H9 (cell line): ENCODE results near the gene RERE. TPM values are rescaled to one million over a fixed set of nuclear protein-coding genes. Genes with fewer than 3 reads are reported as not detected.

Experiments
- DNase-seq: peaks from one replicate; pipeline ENCODE4 v3.0.0-alpha.2; 2017
- H2AFZ ChIP-seq: one replicate; pipeline ENCODE4 v1.6.1; 2013; ENCODE audit warnings: mild to moderate bottlenecking, low read length, control low read depth, moderate library complexity
- H2AK5ac ChIP-seq: 2 replicates; pipeline ENCODE4 v1.6.1; 2013; ENCODE audit warnings: low read length, control low read depth, mixed read lengths; ENCODE audit not compliant: insufficient read length
- H2BK120ac ChIP-seq: one replicate; pipeline ENCODE4 v1.6.1; 2013; ENCODE audit warnings: low read depth, mild to moderate bottlenecking, low read length, control low read depth, inconsistent platforms; ENCODE audit not compliant: poor library complexity, severe bottlenecking
- H2BK12ac ChIP-seq: 2 replicates; pipeline ENCODE4 v1.6.1; 2013; ENCODE audit warnings: low read length, control low read depth, mixed read lengths, low read depth; ENCODE audit not compliant: insufficient read length
- H2BK15ac ChIP-seq: 2 replicates; pipeline ENCODE4 v1.6.1; 2013; ENCODE audit warnings: low read depth, low read length, control low read depth
- H2BK20ac ChIP-seq: one replicate; pipeline ENCODE4 v1.6.1; 2013; ENCODE audit warnings: low read depth, mild to moderate bottlenecking, low read length, control low read depth, inconsistent platforms; ENCODE audit not compliant: poor library complexity, severe bottlenecking
- H2BK5ac ChIP-seq: 2 replicates; pipeline ENCODE4 v1.6.1; 2013; ENCODE audit warnings: low read length, control low read depth, mixed read lengths; ENCODE audit not compliant: insufficient read length
- H3K14ac ChIP-seq: 2 replicates; pipeline ENCODE4 v1.6.1; 2013; ENCODE audit warnings: low read length, control low read depth; ENCODE audit not compliant: insufficient read depth
- H3K18ac ChIP-seq: 2 replicates; pipeline ENCODE4 v1.6.1; 2013; ENCODE audit warnings: low read depth, mild to moderate bottlenecking, mixed read lengths, low read length, control low read depth; ENCODE audit not compliant: insufficient read length
- H3K23ac ChIP-seq: 2 replicates; pipeline ENCODE4 v1.6.1; 2013; ENCODE audit warnings: low read length, control low read depth, mixed read lengths, low read depth; ENCODE audit not compliant: insufficient read length
- H3K23me2 ChIP-seq: 2 replicates; pipeline ENCODE4 v1.6.1; 2013; ENCODE audit warnings: low read depth, mild to moderate bottlenecking, mixed read lengths, low read length, control low read depth; ENCODE audit not compliant: insufficient read length, poor library complexity, severe bottlenecking
- H3K27ac ChIP-seq: 2 replicates; pipeline ENCODE4 v1.5.1; 2013; ENCODE audit warnings: low read length, control low read depth, mixed read lengths, low read depth; ENCODE audit not compliant: insufficient read length
- H3K27me3 ChIP-seq: 2 replicates; pipeline ENCODE4 v1.6.1; 2013; ENCODE audit warnings: low read length, control low read depth, inconsistent platforms; ENCODE audit not compliant: insufficient read depth
- H3K4ac ChIP-seq: 2 replicates; pipeline ENCODE4 v1.6.1; 2013; ENCODE audit warnings: low read depth, mild to moderate bottlenecking, control low read depth, inconsistent platforms, low read length, moderate library complexity
- H3K4me1 ChIP-seq: 2 replicates; pipeline ENCODE4 v1.6.1; 2013; ENCODE audit warnings: low read length, control low read depth, inconsistent platforms; ENCODE audit not compliant: insufficient read depth
- H3K4me2 ChIP-seq: 2 replicates; pipeline ENCODE4 v1.6.1; 2013; ENCODE audit warnings: low read length, control low read depth, mixed read lengths; ENCODE audit not compliant: insufficient read length, insufficient read depth
- H3K56ac ChIP-seq: 2 replicates; pipeline ENCODE4 v1.6.1; 2013; ENCODE audit warnings: low read depth, mild to moderate bottlenecking, mixed read lengths, low read length, control low read depth; ENCODE audit not compliant: insufficient read length
- H3K79me1 ChIP-seq: 2 replicates; pipeline ENCODE4 v1.6.1; 2013; ENCODE audit warnings: low read depth, mild to moderate bottlenecking, moderate library complexity, low read length, control low read depth, inconsistent platforms; ENCODE audit not compliant: insufficient read depth, poor library complexity, severe bottlenecking
- H3K79me2 ChIP-seq: 2 replicates; pipeline ENCODE4 v1.6.1; 2013; ENCODE audit warnings: low read length, control low read depth, inconsistent platforms; ENCODE audit not compliant: insufficient read depth
- H3K9ac ChIP-seq: 2 replicates; pipeline ENCODE4 v1.6.1; 2013; ENCODE audit warnings: low read length, control low read depth, mixed read lengths; ENCODE audit not compliant: insufficient read length; ENCODE audit errors: extremely low read depth
- H3K9me3 ChIP-seq: one replicate; pipeline ENCODE4 v1.6.1; 2013; ENCODE audit warnings: low read depth, low read length, inconsistent platforms; ENCODE audit not compliant: control insufficient read depth
- H3T11ph ChIP-seq: one replicate; pipeline ENCODE4 v1.6.1; 2013; ENCODE audit warnings: mild to moderate bottlenecking, low read length, control low read depth, inconsistent platforms
- H4K20me1 ChIP-seq: one replicate; pipeline ENCODE4 v1.6.1; 2013; ENCODE audit not compliant: control insufficient read depth, insufficient read length, insufficient read depth
- H4K5ac ChIP-seq: 2 replicates; pipeline ENCODE4 v1.6.1; 2013; ENCODE audit warnings: low read depth, mild to moderate bottlenecking, mixed read lengths, low read length, control low read depth; ENCODE audit not compliant: insufficient read length
- H4K8ac ChIP-seq: replicated peaks from 2 replicates; pipeline ENCODE4 v1.6.1; 2013; ENCODE audit warnings: low read length, control low read depth, mixed read lengths, low read depth; ENCODE audit not compliant: insufficient read length
- H4K91ac ChIP-seq: 2 replicates; pipeline ENCODE4 v1.6.1; 2013; ENCODE audit warnings: low read depth, mild to moderate bottlenecking, moderate library complexity, mixed read lengths, low read length, control low read depth; ENCODE audit not compliant: insufficient read length
- H3K27ac Mint-ChIP-seq, 3 experiments: 2 replicates in 2 of 3; 3 replicates in 1 of 3; pipeline ENCODE4 v1.8.0; 2020 to 2021; ENCODE audit warnings: mixed read lengths in 3 of 3, mild to moderate bottlenecking in 1 of 3, moderate library complexity in 1 of 3
- H3K27me3 Mint-ChIP-seq: 2 replicates; pipeline ENCODE4 v1.8.0; 2021; ENCODE audit warnings: low read depth, mild to moderate bottlenecking, moderate library complexity, mixed read lengths
- H3K36me3 Mint-ChIP-seq, 3 experiments: 2 replicates in 2 of 3; 3 replicates in 1 of 3; pipeline ENCODE4 v1.8.0; 2020 to 2021; ENCODE audit warnings: low read depth in 3 of 3, mixed read lengths in 3 of 3; ENCODE audit not compliant: insufficient read depth in 1 of 3
- H3K4me1 Mint-ChIP-seq, 2 experiments: 2 replicates each; pipeline ENCODE4 v1.8.0; 2020; ENCODE audit warnings: mixed read lengths in 2 of 2
- H3K4me3 Mint-ChIP-seq, 2 experiments: 2 replicates in 1 of 2; 3 replicates in 1 of 2; pipeline ENCODE4 v1.8.0; 2020 to 2021; ENCODE audit warnings: mild to moderate bottlenecking in 2 of 2, mixed read lengths in 2 of 2, moderate library complexity in 1 of 2
- H3K9me3 Mint-ChIP-seq, 2 experiments: 2 replicates in 1 of 2; 3 replicates in 1 of 2; pipeline ENCODE4 v1.8.0; 2020; ENCODE audit warnings: mild to moderate bottlenecking in 2 of 2, mixed read lengths in 2 of 2, moderate library complexity in 1 of 2
- WGBS: extraction: QIAGEN DNeasy Blood & Tissue Kit; methylation state at CpG from one replicate; pipeline ENCODE4 v1.1.7; 2013; ENCODE audit warnings: missing lambda C conversion rate, low lambda C conversion rate, mixed read lengths; ENCODE audit not compliant: insufficient read length; ENCODE audit errors: extremely low coverage; 5-methylcytosine and 5-hydroxymethylcytosine counted together
- total RNA-seq: library from RNA; stranded (reverse); gene quantifications from 2 replicates; pipeline ENCODE4 v1.2.1, GENCODE V29; 2021
- TF ChIP-seq, protein P1 (sequence below): fragments of 200-600 bp; sonication (generic); conservative IDR thresholded peaks from 3 replicates; pipeline ENCODE4 v1.8.0; 2021; ENCODE audit warnings: antibody characterized with exemption, mild to moderate bottlenecking

RERE gene
- total RNA-seq, 1 experiment from 2014 or later = 103 TPM

- peaks cover 39% of the 10 kb centered on the region; the same call in 1 of the 2 replicates for H3K79me2 ChIP-seq
- no peak overlapping the region for H3K23ac ChIP-seq
- no peak overlapping the region for H3K27ac ChIP-seq
Observed at GRCh38 chr1:8660411-8660828, 157.0 kb downstream of the RERE start.

More at GRCh38 chr1:8660411-8660828, 157.0 kb downstream of the RERE start:
- H3K79me1 ChIP-seq = peaks cover 3% of the 10 kb centered on the region
- H2BK5ac ChIP-seq = no peak overlapping the region
- Mint-ChIP-seq H3K27ac (no peak overlapping the region), H3K9me3 (no peaks in the 10 kb centered on the region), H3K4me3 (no peak overlapping the region), H3K27me3 (no peaks in the 10 kb centered on the region), H3K36me3 (peaks cover 9 to 15% (median 9%) of the 10 kb centered on the region in 3 experiments; a peak in 6 of 7 replicates), H3K4me1 (peaks cover 6 to 10% of the 10 kb centered on the region in 2 experiments)
- WGBS = no CpG with 5 or more reads among the region's 5 CpGs
- no peak overlapping the region for H4K91ac ChIP-seq
- no peak overlapping the region for H3K4ac ChIP-seq
- no peaks in the 10 kb centered on the region for H4K20me1 ChIP-seq
- H3K18ac ChIP-seq = no peak overlapping the region
- no peak overlapping the region for H2AFZ ChIP-seq
- no peak overlapping the region for H4K5ac ChIP-seq
- H3K4me1 ChIP-seq = peaks cover 15% of the 10 kb centered on the region; the same call in 1 of the 2 replicates
- no peak overlapping the region for H2BK15ac ChIP-seq
- peak; percentile 35 for DNase-seq
- H4K8ac ChIP-seq = no peak overlapping the region
- H3K9me3 ChIP-seq = no peaks in the 10 kb centered on the region
- TF ChIP-seq, protein P1, sequence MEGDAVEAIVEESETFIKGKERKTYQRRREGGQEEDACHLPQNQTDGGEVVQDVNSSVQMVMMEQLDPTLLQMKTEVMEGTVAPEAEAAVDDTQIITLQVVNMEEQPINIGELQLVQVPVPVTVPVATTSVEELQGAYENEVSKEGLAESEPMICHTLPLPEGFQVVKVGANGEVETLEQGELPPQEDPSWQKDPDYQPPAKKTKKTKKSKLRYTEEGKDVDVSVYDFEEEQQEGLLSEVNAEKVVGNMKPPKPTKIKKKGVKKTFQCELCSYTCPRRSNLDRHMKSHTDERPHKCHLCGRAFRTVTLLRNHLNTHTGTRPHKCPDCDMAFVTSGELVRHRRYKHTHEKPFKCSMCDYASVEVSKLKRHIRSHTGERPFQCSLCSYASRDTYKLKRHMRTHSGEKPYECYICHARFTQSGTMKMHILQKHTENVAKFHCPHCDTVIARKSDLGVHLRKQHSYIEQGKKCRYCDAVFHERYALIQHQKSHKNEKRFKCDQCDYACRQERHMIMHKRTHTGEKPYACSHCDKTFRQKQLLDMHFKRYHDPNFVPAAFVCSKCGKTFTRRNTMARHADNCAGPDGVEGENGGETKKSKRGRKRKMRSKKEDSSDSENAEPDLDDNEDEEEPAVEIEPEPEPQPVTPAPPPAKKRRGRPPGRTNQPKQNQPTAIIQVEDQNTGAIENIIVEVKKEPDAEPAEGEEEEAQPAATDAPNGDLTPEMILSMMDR = no peak
- no peak overlapping the region for H3K9ac ChIP-seq
- no peak overlapping the region for H2BK20ac ChIP-seq
- no peak overlapping the region for H2BK120ac ChIP-seq
- no peaks in the 10 kb centered on the region for H3K27me3 ChIP-seq
- H3K23me2 ChIP-seq = no peaks in the 10 kb centered on the region
- no peak overlapping the region for H2AK5ac ChIP-seq
- H3K4me2 ChIP-seq = no peak overlapping the region
- no peak overlapping the region for H3K14ac ChIP-seq
- no peak overlapping the region for H2BK12ac ChIP-seq
- H3T11ph ChIP-seq = no peak overlapping the region
- H3K56ac ChIP-seq = no peak overlapping the region
